ENCODE results near the gene ZNF335.

GRCh38 chr20:45951925-45952834 lies 19.8 kb downstream of the ZNF335 start:
- TF ChIP-seq CTCF (IDR thresholded peaks at IDR 0.05) (no peak), POLR2A (IDR thresholded peaks at IDR 0.05) (no peak)
